Epithelial cell of proximal tubule (primary cell): ENCODE data around the gene MS4A5. TPM values are rescaled to one million over a fixed set of nuclear protein-coding genes. Genes with fewer than 3 reads are reported as not detected.

Experiments
- DNase-seq: peaks from one replicate; pipeline ENCODE4 v3.0.0-alpha.2; 2011; ENCODE audit warnings: low read depth
- H3K4me3 ChIP-seq: 2 replicates; pipeline ENCODE4 v1.5.1; 2011; ENCODE audit warnings: low read depth, mild to moderate bottlenecking, low read length
- total RNA-seq: library from RNA; depleted of rRNA; stranded (reverse); fragments of >200 nt; gene quantifications from 2 replicates; pipeline ENCODE4 v1.2.3, GENCODE V29; 2015
- TF ChIP-seq, protein P1 (sequence below): conservative IDR thresholded peaks from 2 replicates; pipeline ENCODE4 v1.5.1; 2012; ENCODE audit warnings: low read depth, mild to moderate bottlenecking, low read length

The MS4A5 gene
- total RNA-seq, 1 donor from 2014 or later: not detected

DNA sequence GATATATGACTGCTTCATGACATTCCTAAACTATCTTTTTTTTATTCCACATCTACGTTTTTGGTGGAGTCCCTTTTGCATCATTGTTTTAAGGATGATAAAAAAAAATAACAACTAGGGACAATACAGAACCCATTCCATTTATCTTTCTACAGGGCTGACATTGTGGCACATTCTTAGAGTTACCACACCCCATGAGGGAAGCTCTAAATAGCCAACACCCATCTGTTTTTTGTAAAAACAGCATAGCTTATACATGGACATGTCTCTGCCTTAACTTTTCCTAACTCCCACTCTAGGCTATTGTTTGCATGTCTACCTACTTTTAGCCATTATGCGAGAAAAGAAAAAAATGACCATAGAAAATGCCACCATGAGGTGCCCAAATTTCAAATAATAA, 39.5 kb downstream of the MS4A5 start:
- TF ChIP-seq, protein P1, sequence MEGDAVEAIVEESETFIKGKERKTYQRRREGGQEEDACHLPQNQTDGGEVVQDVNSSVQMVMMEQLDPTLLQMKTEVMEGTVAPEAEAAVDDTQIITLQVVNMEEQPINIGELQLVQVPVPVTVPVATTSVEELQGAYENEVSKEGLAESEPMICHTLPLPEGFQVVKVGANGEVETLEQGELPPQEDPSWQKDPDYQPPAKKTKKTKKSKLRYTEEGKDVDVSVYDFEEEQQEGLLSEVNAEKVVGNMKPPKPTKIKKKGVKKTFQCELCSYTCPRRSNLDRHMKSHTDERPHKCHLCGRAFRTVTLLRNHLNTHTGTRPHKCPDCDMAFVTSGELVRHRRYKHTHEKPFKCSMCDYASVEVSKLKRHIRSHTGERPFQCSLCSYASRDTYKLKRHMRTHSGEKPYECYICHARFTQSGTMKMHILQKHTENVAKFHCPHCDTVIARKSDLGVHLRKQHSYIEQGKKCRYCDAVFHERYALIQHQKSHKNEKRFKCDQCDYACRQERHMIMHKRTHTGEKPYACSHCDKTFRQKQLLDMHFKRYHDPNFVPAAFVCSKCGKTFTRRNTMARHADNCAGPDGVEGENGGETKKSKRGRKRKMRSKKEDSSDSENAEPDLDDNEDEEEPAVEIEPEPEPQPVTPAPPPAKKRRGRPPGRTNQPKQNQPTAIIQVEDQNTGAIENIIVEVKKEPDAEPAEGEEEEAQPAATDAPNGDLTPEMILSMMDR: no peak
- DNase-seq: no peak
- no peak overlapping the region for H3K4me3 ChIP-seq

DNA sequence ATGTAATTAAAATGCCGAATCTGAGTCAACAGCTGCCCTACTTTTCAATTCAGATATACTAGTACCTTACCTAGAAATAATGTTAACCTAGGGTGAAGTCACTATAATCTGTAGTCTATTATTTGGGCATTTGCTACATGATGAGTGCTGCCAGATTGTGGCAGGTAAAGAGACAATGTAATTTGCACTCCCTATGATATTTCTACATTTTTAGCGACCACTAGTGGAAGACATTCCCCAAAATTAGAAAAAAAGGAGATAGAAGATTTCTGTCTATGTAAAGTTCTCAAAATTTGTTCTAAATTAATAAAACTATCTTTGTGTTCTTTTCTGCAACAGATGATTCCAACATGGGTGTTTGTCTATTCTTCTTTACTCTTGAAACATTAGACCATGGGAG, 40.4 kb downstream of the MS4A5 start:
- DNase-seq: no peak
- H3K4me3 ChIP-seq: no peak overlapping the region
- TF ChIP-seq, protein P1: no peak

DNA sequence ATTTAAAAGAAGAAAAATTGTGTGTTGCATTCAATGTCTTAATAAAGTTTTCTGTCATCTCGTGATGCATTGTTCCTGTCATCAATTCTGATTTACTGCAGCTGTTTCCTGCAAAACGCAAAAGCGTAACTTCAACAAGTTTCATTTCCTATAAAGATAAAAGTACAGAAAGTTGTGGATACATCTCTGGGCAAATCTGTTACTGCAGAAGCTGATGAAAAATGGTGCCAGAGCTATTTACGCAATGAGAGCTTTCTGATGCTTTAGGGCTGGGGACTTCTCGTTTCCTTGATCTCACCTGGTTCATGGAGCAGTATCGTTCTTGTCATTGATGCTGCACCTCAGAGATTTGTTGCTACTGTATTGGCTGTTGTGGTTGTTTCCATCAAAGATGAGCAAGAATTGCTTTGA, 47.7 kb downstream of the MS4A5 start:
- DNase-seq: no peak
- H3K4me3 ChIP-seq: no peak overlapping the region
- TF ChIP-seq, protein P1: no peak

DNA sequence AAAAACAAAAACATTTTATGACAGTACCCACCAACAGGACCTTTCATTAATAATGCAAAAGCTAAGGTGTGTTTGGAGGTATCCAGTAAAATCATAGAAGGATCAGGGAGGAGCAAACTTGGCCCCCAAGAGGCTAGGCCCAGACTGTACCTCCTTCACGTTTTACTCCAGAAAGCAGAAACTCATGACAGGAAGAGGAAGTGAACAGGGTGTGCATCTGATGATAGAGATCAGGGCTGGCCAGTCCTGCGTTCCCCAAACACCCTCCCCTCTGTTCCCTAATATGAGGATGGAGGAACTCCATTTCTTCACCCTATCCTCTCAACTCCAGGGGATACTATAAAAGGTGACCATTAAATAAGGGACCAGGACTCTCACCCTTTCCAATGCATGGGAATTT, 53.0 kb downstream of the MS4A5 start:
- H3K4me3 ChIP-seq: no peak overlapping the region
- TF ChIP-seq, protein P1: no peak
- DNase-seq: no peak

DNA sequence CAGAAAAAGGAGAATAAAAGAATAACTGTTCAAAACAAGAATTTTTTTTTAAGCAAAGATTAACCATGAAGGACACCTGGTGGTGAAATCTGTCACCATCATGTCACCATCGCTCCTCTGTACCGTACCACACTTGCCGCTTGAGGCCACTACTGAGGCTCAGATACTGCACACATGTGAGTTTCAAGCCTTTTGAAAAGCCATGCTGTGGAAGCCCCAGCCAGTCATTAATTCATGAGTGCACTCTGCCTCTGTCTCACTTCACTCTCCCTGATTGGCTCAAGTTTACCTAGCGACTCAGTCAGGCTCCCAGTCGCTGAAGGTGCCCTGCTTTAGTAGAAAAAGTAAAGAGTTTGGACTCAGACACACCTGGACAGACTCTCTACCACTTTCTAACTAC, 56.6 kb downstream of the MS4A5 start:
- H3K4me3 ChIP-seq: no peak overlapping the region
- TF ChIP-seq, protein P1: peak; percentile 44
- DNase-seq: no peak

DNA sequence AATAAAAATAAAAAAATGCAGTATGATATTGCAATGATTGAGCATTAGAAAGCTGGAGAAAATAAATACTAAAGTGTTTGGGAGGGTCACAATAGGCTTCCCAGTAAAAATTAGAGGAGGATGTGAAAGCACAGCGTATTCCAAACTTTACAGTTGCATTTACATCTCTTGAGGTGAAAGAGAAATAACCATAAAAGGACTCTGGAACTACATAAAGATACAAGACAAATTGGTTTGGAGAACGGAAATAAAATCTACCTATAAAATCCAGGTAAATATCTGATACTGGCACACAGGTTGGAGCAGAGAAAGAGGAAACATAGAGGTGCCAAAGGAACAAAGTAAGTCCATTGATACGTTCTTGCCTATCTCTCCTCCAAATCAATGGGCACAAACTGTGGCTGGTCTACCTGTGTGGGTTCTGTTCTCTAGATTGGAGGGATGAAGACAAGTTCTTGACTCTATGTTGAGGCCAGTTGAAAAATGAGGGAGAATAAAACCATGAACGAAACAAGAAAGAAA, 63.2 kb downstream of the MS4A5 start, which contains the start of gene MS4A12:
MS4A12 (plus strand) TSS at position 291 of the 522 bp plus-strand sequence. CDS start 4,541 bp downstream, outside the sequence.
- DNase-seq: no peak
- TF ChIP-seq, protein P1: no peak
- no peak within 1 kb of the TSS for H3K4me3 ChIP-seq

DNA sequence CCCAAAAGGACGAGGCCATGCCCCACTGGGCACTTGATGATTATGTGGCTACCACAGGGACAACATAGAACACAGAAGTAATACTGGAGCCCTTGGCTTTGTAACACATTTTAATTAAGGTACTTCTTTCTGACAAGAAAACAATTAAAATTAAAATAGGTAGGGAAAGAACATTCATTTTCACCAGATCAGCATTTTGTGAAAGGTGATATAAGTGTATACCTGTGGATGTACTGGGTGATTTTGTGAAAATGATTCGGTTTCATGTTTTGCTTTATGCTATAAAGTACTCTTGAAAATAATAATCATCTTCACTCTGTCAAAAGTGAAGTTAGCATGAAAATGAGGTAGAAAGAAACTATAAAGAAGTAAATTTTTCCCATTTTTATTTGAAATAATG, 64.1 kb downstream of the MS4A5 start:
- DNase-seq: no peak
- TF ChIP-seq, protein P1: no peak

More for the DNA sequence above, 64.1 kb downstream of the MS4A5 start:
- no peak overlapping the region for H3K4me3 ChIP-seq
